Measurements from ENCODE around the gene WNK1. TPM values are rescaled to one million over a fixed set of nuclear protein-coding genes. Genes with fewer than 3 reads are reported as not detected.

The WNK1 gene
- total RNA-seq, 1 experiment from 2014 or later: 117 TPM

DNA sequence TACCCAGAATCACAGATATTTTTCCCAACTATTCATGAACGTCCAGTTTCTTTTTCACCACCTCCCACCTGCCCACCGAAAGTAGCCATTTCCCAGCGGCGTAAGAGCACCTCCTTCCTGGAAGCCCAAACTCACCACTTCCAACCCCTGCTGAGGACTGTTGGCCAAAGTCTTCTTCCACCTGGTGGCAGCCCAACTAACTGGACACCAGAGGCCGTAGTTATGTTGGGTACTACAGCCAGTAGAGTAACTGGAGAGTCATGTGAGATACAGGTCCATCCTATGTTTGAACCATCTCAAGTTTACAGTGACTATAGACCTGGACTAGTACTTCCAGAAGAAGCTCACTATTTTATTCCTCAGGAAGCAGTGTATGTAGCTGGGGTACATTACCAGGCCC is 115.5 kb downstream of the WNK1 start:
- Histone ChIP-seq H4K20me1 (ENCODE audit: control insufficient read depth, insufficient read depth, insufficient read length) (no peaks in the 10 kb centered on the region), H2BK12ac (ENCODE audit: insufficient read length, low read depth, low read length) (no peak overlapping the region), H3K9ac (ENCODE audit: extremely low read depth, insufficient read length, low read length) (no peak overlapping the region), H3K9me3 (ENCODE audit: control insufficient read depth, low read depth, low read length) (no peaks in the 10 kb centered on the region), H3K79me1 (ENCODE audit: insufficient read depth, low read depth, low read length, poor library complexity, severe bottlenecking) (no peaks in the 10 kb centered on the region), H3K18ac (ENCODE audit: insufficient read length, low read depth, low read length) (no peak overlapping the region), H2AK5ac (ENCODE audit: insufficient read length, low read length) (no peak overlapping the region), H4K5ac (ENCODE audit: insufficient read length, low read depth, low read length) (no peak overlapping the region), H3K4me2 (ENCODE audit: insufficient read depth, insufficient read length, low read length) (no peak overlapping the region), H3T11ph (ENCODE audit: low read length) (no peak overlapping the region), H3K4ac (ENCODE audit: low read depth, low read length) (no peak overlapping the region), H2BK5ac (ENCODE audit: insufficient read length, low read length) (no peak overlapping the region), H3K27me3 (ENCODE audit: insufficient read depth, low read length) (no peaks in the 10 kb centered on the region), H3K27ac (ENCODE audit: insufficient read length, low read depth, low read length) (no peak overlapping the region), H3K23ac (ENCODE audit: insufficient read length, low read depth, low read length) (no peak overlapping the region), H3K56ac (ENCODE audit: insufficient read length, low read depth, low read length) (no peak overlapping the region), H3K14ac (ENCODE audit: insufficient read depth, low read length) (no peak overlapping the region), H2BK120ac (ENCODE audit: low read depth, low read length, poor library complexity, severe bottlenecking) (no peak overlapping the region), H3K23me2 (ENCODE audit: insufficient read length, low read depth, low read length, poor library complexity, severe bottlenecking) (no peaks in the 10 kb centered on the region), H3K79me2 (ENCODE audit: insufficient read depth, low read length) (no peaks in the 10 kb centered on the region), H4K91ac (ENCODE audit: insufficient read length, low read depth, low read length) (no peak overlapping the region), H2AFZ (ENCODE audit: low read length) (no peak overlapping the region), H4K8ac (replicated peaks; ENCODE audit: insufficient read length, low read depth, low read length) (no peak overlapping the region), H3K4me1 (ENCODE audit: insufficient read depth, low read length) (no peaks in the 10 kb centered on the region), H2BK20ac (ENCODE audit: low read depth, low read length, poor library complexity, severe bottlenecking) (no peak overlapping the region), H2BK15ac (ENCODE audit: low read depth, low read length) (no peak overlapping the region)
- H3K9me3 Mint-ChIP-seq: no peaks in the 10 kb centered on the region
- H3K36me3 Mint-ChIP-seq (ENCODE audit: insufficient read depth in 1 of 3, low read depth in 3 of 3): peaks cover 9 to 48% (median 37%) of the 10 kb centered on the region in 3 experiments
- H3K4me1 Mint-ChIP-seq: no peaks in the 10 kb centered on the region
- H3K4me3 Mint-ChIP-seq: no peak overlapping the region
- TF ChIP-seq, protein P1, sequence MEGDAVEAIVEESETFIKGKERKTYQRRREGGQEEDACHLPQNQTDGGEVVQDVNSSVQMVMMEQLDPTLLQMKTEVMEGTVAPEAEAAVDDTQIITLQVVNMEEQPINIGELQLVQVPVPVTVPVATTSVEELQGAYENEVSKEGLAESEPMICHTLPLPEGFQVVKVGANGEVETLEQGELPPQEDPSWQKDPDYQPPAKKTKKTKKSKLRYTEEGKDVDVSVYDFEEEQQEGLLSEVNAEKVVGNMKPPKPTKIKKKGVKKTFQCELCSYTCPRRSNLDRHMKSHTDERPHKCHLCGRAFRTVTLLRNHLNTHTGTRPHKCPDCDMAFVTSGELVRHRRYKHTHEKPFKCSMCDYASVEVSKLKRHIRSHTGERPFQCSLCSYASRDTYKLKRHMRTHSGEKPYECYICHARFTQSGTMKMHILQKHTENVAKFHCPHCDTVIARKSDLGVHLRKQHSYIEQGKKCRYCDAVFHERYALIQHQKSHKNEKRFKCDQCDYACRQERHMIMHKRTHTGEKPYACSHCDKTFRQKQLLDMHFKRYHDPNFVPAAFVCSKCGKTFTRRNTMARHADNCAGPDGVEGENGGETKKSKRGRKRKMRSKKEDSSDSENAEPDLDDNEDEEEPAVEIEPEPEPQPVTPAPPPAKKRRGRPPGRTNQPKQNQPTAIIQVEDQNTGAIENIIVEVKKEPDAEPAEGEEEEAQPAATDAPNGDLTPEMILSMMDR (conservative IDR thresholded peaks at IDR 0.05): no peak
- H3K27me3 Mint-ChIP-seq (ENCODE audit: low read depth): no peaks in the 10 kb centered on the region
- DNase-seq: no peak
- peak overlapping the region in 1 of 3 experiments; percentile 34; a peak in 2 of 7 replicates for H3K27ac Mint-ChIP-seq
- no CpG with 5 or more reads among the region's 5 CpGs for WGBS (ENCODE audit: extremely low coverage, insufficient read length, low lambda C conversion rate)

All from H9 (cell line).